Measurements from ENCODE around the gene PGM5. TPM values are rescaled to one million over a fixed set of nuclear protein-coding genes. Genes with fewer than 3 reads are reported as not detected.

PGM5 gene
- total RNA-seq, 2 experiments from 2014 or later: not detected

- H3K4me2 ChIP-seq (ENCODE audit: low read length): no peak overlapping the region
- no peaks in the 10 kb centered on the region for H3K9me3 ChIP-seq (ENCODE audit: low read length)
- no peaks in the 10 kb centered on the region for H3K9me2 ChIP-seq (ENCODE audit: insufficient read depth, low read length)
- H4K20me1 ChIP-seq (ENCODE audit: insufficient read depth, low read length): no peaks in the 10 kb centered on the region
- H3K4me1 ChIP-seq (ENCODE audit: insufficient read depth, low read length, poor library complexity, severe bottlenecking): no peaks in the 10 kb centered on the region
- H3K4me3 ChIP-seq (ENCODE audit: low read depth, low read length, poor library complexity, severe bottlenecking): no peak overlapping the region
- H3K27ac ChIP-seq (ENCODE audit: low read depth, low read length, poor library complexity, severe bottlenecking): no peak overlapping the region
- CTCF ChIA-PET (ENCODE audit: unreplicated experiment): no interaction called here
- no peaks in the 10 kb centered on the region for H3K36me3 ChIP-seq (ENCODE audit: insufficient read depth, low read length)
- no TSS peak for BruUV-seq (replicated peaks)
- POLR2A ChIA-PET: interaction anchor here (0.8 to 1.4 kb wide), 2 partner anchors 10 to 135 kb away, joined by 3 read pairs; no protein-coding TSS in a partner anchor
- no peak for DNase-seq (ENCODE audit: low spot score)
- TF ChIP-seq CTCF (conservative IDR thresholded peaks at IDR 0.05; ENCODE audit: low read length) (no peak), EZH2phosphoT487 (IDR thresholded peaks at IDR 0.05; ENCODE audit: borderline replicate concordance, low read depth, low read length) (no peak)
- H3K79me2 ChIP-seq (ENCODE audit: insufficient read depth, low read depth, low read length): no peaks in the 10 kb centered on the region
- intact Hi-C loops (cut with micrococcal nuclease; ENCODE audit: unreplicated experiment): no loop called here
- H2AFZ ChIP-seq (ENCODE audit: low read length): no peak overlapping the region
Observed at GRCh38 chr9:68538200-68538599, 181.8 kb downstream of the PGM5 start.

GRCh38 chr9:68540712-68541535, 184.5 kb downstream of the PGM5 start, which contains the start of gene TMEM252:
TSS of gene TMEM252 (minus strand) at chr9:68540883. CDS start at chr9:68540814, 69 bp downstream.
- CTCF ChIA-PET (ENCODE audit: unreplicated experiment): no interaction called here

More at GRCh38 chr9:68540712-68541535, 184.5 kb downstream of the PGM5 start, which contains the start of gene TMEM252:
- Histone ChIP-seq H3K4me3 (ENCODE audit: low read depth, low read length, poor library complexity, severe bottlenecking) (no peak within 1 kb of the TSS), H3K36me3 (ENCODE audit: insufficient read depth, low read length) (no peaks in the 10 kb centered on the region), H3K27ac (ENCODE audit: low read depth, low read length, poor library complexity, severe bottlenecking) (no peak within 1 kb of the TSS), H2AFZ (ENCODE audit: low read length) (no peak within 1 kb of the TSS), H3K9me3 (ENCODE audit: low read length) (no peaks in the 10 kb centered on the region), H4K20me1 (ENCODE audit: insufficient read depth, low read length) (no peaks in the 10 kb centered on the region), H3K4me2 (ENCODE audit: low read length) (no peak within 1 kb of the TSS), H3K79me2 (ENCODE audit: insufficient read depth, low read depth, low read length) (no peaks in the 10 kb centered on the region), H3K4me1 (ENCODE audit: insufficient read depth, low read length, poor library complexity, severe bottlenecking) (peaks cover 9% of the 10 kb centered on the region), H3K9me2 (ENCODE audit: insufficient read depth, low read length) (no peaks in the 10 kb centered on the region)
- no peak for DNase-seq (ENCODE audit: low spot score)
- BruUV-seq (replicated peaks): no TSS peak
- POLR2A ChIA-PET: interaction anchor here (1.5 kb wide), 1 partner anchor 9 kb away, joined by 3 read pairs; no protein-coding TSS in a partner anchor
- intact Hi-C loops (cut with micrococcal nuclease; ENCODE audit: unreplicated experiment): no loop called here
- TF ChIP-seq CTCF (conservative IDR thresholded peaks at IDR 0.05; ENCODE audit: low read length) (no peak), EZH2phosphoT487 (IDR thresholded peaks at IDR 0.05; ENCODE audit: borderline replicate concordance, low read depth, low read length) (no peak)
